WERI-Rb-1 (cell line): ENCODE measurements around the gene TXNRD1.

Experiments
- DNase-seq: peaks from one replicate; pipeline ENCODE4 v3.0.0-alpha.2; 2020
- H3K27ac ChIP-seq: fragments of 250-450 bp; sonication (Bioruptor Pico); 2 replicates; pipeline ENCODE4 v1.5.1; 2020; ENCODE audit warnings: mild to moderate bottlenecking, moderate library complexity
- H3K27me3 ChIP-seq: fragments of 250-450 bp; sonication (Bioruptor Pico); 2 replicates; pipeline ENCODE4 v1.5.1; 2021; ENCODE audit warnings: mild to moderate bottlenecking, low read depth, moderate library complexity; ENCODE audit not compliant: insufficient read depth, severe bottlenecking
- H3K36me3 ChIP-seq: fragments of 250-450 bp; sonication (Bioruptor Pico); 2 replicates; pipeline ENCODE4 v1.5.1; 2020; ENCODE audit warnings: mild to moderate bottlenecking, moderate library complexity
- H3K4me3 ChIP-seq: 2 replicates; pipeline ENCODE4 v1.5.1; 2011; ENCODE audit warnings: low read depth, mild to moderate bottlenecking, control low read depth, low read length
- H3K9me3 ChIP-seq: fragments of 250-450 bp; sonication (Bioruptor Pico); 2 replicates; pipeline ENCODE4 v1.5.1; 2021; ENCODE audit warnings: mild to moderate bottlenecking, moderate library complexity; ENCODE audit not compliant: severe bottlenecking
- TF ChIP-seq, protein P1 (sequence below): IDR thresholded peaks from 2 replicates; pipeline ENCODE4 v1.5.1; 2011; ENCODE audit warnings: low read depth, mild to moderate bottlenecking, control low read depth, inconsistent platforms, low read length

Gene TXNRD1

DNA sequence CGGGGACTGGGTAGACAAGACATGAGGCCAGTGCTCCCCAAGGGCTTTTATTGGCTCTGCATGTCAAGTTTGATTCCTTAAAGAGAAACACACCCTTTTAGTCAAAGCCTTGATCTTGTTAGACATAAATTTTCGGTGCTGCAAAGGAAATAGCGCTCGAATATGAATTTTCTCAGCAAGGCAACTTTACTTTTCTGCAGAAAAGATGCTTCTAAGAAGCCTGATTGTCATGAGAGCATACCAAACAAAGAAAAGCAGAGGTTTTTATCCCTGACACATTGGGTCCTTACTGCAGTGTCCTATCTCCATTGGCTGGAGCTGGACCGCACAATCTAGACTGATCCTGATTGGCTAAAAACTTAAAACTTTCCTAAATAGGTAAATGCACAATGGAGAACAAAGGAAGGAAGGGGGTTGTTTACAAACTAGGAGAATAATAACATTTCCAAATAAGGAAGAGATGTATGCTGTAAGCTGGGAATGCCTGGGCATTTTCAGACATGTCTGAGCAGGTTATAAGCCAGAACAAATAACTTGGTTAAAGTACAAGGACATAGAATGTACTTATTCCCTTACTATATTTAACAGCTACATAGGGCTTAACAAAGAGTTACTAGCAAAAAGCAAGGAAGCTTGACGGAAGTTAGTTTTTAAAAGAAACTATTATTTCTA lies 17.2 kb downstream of the TXNRD1 start:
- Histone ChIP-seq H3K4me3 (no peak overlapping the region), H3K27ac (no peak overlapping the region), H3K36me3 (no peaks in the 10 kb centered on the region), H3K27me3 (no peaks in the 10 kb centered on the region), H3K9me3 (peaks cover 28% of the 10 kb centered on the region)
- TF ChIP-seq, protein P1, sequence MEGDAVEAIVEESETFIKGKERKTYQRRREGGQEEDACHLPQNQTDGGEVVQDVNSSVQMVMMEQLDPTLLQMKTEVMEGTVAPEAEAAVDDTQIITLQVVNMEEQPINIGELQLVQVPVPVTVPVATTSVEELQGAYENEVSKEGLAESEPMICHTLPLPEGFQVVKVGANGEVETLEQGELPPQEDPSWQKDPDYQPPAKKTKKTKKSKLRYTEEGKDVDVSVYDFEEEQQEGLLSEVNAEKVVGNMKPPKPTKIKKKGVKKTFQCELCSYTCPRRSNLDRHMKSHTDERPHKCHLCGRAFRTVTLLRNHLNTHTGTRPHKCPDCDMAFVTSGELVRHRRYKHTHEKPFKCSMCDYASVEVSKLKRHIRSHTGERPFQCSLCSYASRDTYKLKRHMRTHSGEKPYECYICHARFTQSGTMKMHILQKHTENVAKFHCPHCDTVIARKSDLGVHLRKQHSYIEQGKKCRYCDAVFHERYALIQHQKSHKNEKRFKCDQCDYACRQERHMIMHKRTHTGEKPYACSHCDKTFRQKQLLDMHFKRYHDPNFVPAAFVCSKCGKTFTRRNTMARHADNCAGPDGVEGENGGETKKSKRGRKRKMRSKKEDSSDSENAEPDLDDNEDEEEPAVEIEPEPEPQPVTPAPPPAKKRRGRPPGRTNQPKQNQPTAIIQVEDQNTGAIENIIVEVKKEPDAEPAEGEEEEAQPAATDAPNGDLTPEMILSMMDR = no peak
- DNase-seq = no peak

DNA sequence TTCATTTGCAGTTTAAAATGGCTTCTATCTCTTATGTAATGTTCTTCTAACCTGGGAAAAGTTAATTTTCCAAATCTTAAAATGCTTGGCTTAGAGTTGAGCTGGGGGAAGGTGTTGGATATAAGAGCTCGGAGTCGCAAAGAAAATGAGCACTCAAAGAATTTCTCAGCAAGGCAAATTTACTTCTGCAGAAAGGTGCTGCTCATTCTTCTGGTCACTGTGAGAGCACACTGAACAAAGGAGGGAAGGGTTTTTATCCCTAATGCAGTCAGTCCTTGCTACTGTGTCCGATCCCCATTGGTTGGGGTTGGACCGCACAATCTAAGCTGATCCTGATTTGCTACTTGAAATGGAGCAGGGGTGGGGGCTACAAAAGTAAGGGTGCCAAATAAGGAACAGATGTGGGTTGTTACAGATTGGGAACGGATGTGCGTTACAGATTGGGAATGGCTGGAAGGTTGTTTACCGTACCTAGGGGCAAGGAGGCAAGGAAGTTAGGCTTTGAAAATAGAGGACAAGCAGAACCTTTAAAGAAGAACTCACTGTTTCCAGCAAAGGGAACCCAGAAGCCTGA lies 19.4 kb downstream of the TXNRD1 start:
- H3K36me3 ChIP-seq = no peaks in the 10 kb centered on the region
- no peaks in the 10 kb centered on the region for H3K27me3 ChIP-seq
- TF ChIP-seq, protein P1 = no peak
- DNase-seq = no peak
- H3K4me3 ChIP-seq = no peak overlapping the region
- peaks cover 28% of the 10 kb centered on the region for H3K9me3 ChIP-seq
- no peak overlapping the region for H3K27ac ChIP-seq

DNA sequence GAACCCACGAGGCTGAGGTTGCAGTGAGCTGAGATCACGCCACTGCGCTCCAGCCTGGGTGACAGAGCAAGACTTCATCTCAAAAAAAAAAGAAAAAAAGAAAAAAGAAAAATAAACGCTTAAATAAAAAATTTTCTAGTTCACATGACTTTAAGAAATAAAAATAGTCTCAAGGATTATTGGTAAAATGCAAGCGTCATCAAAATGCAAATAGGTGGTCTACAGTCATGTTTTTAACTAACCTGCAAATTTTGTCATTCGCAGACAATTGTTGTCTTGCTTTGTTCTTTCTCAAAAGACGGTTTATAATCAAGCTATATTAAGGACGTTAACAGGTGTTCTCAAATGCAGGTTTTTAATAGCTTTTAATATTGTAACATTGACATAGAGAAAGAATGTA lies 22.4 kb downstream of the TXNRD1 start:
- no peak for DNase-seq
- Histone ChIP-seq H3K9me3 (peaks cover 21% of the 10 kb centered on the region), H3K4me3 (no peak overlapping the region), H3K27me3 (no peaks in the 10 kb centered on the region), H3K27ac (no peak overlapping the region), H3K36me3 (no peaks in the 10 kb centered on the region)
- TF ChIP-seq, protein P1 = no peak

DNA sequence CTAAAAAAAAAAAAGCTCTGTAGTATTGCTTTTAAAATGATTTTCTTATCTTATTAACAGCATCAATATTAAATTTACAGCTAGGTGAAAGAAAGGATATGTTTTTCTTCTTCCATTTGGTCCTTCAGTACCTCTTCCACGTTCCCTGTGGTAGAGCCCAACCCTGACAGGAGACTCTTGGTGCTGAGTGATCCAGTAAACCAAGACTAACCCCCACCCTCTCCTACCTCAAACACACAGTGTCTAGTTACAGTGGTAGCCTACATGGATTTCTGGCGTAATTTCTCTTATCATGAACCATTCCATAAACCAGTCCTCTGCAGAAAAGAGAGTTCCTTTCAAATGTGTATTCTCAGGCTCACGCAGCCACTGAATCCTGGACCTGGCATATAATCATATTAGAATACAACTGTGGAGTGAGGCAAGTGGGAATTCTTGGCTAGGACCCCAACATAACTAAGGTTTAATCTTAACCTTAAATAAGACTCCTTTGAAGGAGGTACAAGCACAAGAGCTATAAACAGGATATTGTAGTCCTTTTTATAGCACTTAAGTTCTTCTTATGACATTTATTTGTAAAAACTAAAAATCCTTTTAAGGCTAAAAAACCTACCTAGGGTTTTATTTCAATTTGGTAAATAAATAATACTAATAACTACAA lies 27.1 kb downstream of the TXNRD1 start:
- Histone ChIP-seq H3K27ac (no peak overlapping the region), H3K4me3 (no peak overlapping the region), H3K36me3 (no peaks in the 10 kb centered on the region), H3K27me3 (no peaks in the 10 kb centered on the region), H3K9me3 (no peaks in the 10 kb centered on the region)
- TF ChIP-seq, protein P1 = no peak
- DNase-seq = no peak

DNA sequence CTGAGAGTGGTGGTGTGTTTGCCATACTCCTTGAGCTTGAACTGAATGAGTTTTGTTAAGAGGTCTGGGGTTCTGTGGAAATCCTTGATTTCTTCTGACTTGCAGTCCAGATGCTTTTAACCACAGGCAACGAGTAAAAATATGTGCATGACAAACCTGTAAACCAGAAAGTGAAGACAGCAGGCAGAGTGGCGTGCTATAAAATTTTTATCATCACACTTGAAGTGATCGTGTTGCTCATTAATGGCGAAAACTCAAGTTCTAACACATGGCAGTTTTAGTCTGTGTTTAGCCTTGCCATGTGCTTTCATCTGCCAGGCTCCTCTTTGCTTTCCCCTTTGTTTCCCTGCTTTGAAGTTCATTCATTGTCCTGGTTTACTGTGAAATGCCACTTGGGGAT lies 28.0 kb downstream of the TXNRD1 start:
- Histone ChIP-seq H3K36me3 (no peaks in the 10 kb centered on the region), H3K4me3 (no peak overlapping the region), H3K9me3 (no peaks in the 10 kb centered on the region), H3K27ac (no peak overlapping the region), H3K27me3 (no peaks in the 10 kb centered on the region)
- DNase-seq = no peak
- TF ChIP-seq, protein P1 = no peak
